Astrocyte of the cerebellum (primary cell): Measurements from ENCODE around the gene RPS13.
"Not testable (repeated sequence)": the region's sequence is repeated elsewhere in the genome, so short reads cannot be mapped to it uniquely, and the experiment has no call there.

Source experiments
- DNase-seq: peaks from one replicate; pipeline ENCODE4 v3.0.0-alpha.2; 2011; ENCODE audit warnings: low read depth
- H3K4me3 ChIP-seq: 2 replicates; pipeline ENCODE4 v1.5.1; 2011; ENCODE audit warnings: mild to moderate bottlenecking, low read depth, low read length, moderate library complexity
- CTCF ChIP-seq: IDR thresholded peaks from 2 replicates; pipeline ENCODE4 v1.5.1; 2012; ENCODE audit warnings: low read length, low read depth, moderate library complexity, mild to moderate bottlenecking; ENCODE audit errors: missing control alignments
- in situ Hi-C: cut with HindIII; loops from 2 replicates; pipeline ENCODE4 v1.10.0; 2017; ENCODE audit warnings: low sequenced_read_pairs

The RPS13 gene

GRCh38 chr11:17077520-17078401 is at the start of gene RPS13:
Gene RPS13, minus strand, starts transcription at chr11:17077667. Its CDS starts 26 bp downstream, at chr11:17077641.
- no peak for TF ChIP-seq CTCF
- H3K4me3 ChIP-seq = peak within 1 kb of the TSS; percentile 100
- peak; percentile 97 for DNase-seq
- in situ Hi-C loops = loop anchor here (5.0 kb wide), 1 partner anchor 270 kb away; no protein-coding TSS in a partner anchor

- no peak overlapping the region for H3K4me3 ChIP-seq
- TF ChIP-seq CTCF = no peak
- DNase-seq = no peak
- in situ Hi-C loops = no loop called here
Measured at GRCh38 chr11:17121981-17122380, 44.5 kb upstream of the RPS13 start.

- no peak for DNase-seq
- TF ChIP-seq CTCF = no peak
- in situ Hi-C loops = no loop called here
- no peak overlapping the region for H3K4me3 ChIP-seq
Measured at GRCh38 chr11:17117262-17117661, 39.8 kb upstream of the RPS13 start.

GRCh38 chr11:17116117-17116516 is 38.6 kb upstream of the RPS13 start:
- TF ChIP-seq CTCF = no peak
- DNase-seq = no peak
- H3K4me3 ChIP-seq = no peak overlapping the region
- in situ Hi-C loops = no loop called here

GRCh38 chr11:17107745-17108144 is 30.3 kb upstream of the RPS13 start:
- DNase-seq, in situ Hi-C loops, H3K4me3 ChIP-seq: not testable (repeated sequence)
- TF ChIP-seq CTCF = peak; percentile 48

- H3K4me3 ChIP-seq, in situ Hi-C loops, DNase-seq: not testable (repeated sequence)
Measured at GRCh38 chr11:17105404-17106040, 28.1 kb upstream of the RPS13 start.

- in situ Hi-C loops = no loop called here
- H3K4me3 ChIP-seq = no peak overlapping the region
- TF ChIP-seq CTCF = no peak
- DNase-seq = no peak
Measured at GRCh38 chr11:17102462-17102861, 25.0 kb upstream of the RPS13 start.
